HFF-Myc (cell line): ENCODE results near the gene BTAF1.

Experiments used
- DNase-seq: peaks from one replicate; pipeline ENCODE4 v3.0.0-alpha.2; 2011; ENCODE audit warnings: low read depth; ENCODE audit errors: extremely low read depth
- H3K4me3 ChIP-seq: replicated peaks from 2 replicates; pipeline ENCODE4 v1.5.1; 2011; ENCODE audit warnings: low read depth, mild to moderate bottlenecking, control low read depth, low read length
- TF ChIP-seq, protein P1 (sequence below): IDR thresholded peaks from 2 replicates; pipeline ENCODE4 v1.5.1; 2012; ENCODE audit warnings: mild to moderate bottlenecking, low read depth, low read length, control low read depth; ENCODE audit errors: missing control alignments

The BTAF1 gene

DNA sequence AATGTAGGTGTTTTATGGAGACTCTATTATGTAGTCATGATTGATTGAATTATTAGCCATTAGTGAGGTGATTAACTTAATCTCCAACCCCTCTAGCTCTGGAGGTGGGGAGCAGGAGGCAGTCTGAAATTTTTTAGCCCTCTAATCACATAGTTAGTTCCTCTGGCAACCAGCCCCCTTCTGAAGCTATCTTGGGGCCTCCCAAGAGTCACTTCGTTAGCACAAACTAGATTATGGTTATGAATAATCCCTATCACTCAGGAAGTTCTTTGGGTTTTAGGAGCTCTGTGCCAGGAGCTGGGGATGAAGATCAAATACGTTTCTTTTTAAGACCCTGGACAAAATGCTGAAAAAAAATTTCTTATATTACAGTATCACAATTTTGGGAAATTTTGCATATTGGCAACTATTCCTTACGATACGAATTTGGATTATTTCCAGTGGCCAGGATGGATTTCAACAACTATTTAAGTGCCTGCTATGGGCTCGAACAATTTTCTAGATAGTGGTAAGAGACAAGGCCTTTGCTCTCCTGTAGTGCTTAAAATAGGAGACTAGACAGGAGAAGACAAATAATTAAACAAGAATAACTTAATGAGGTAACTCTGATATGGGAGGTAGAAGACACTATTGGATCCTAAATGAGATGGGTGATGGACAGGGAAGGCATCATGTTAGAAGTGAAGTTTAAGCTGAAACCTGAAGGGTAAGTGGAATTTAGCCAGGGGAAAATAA lies 52.9 kb downstream of the BTAF1 start:
- DNase-seq: no peak
- H3K4me3 ChIP-seq: no peak overlapping the region
- TF ChIP-seq, protein P1, sequence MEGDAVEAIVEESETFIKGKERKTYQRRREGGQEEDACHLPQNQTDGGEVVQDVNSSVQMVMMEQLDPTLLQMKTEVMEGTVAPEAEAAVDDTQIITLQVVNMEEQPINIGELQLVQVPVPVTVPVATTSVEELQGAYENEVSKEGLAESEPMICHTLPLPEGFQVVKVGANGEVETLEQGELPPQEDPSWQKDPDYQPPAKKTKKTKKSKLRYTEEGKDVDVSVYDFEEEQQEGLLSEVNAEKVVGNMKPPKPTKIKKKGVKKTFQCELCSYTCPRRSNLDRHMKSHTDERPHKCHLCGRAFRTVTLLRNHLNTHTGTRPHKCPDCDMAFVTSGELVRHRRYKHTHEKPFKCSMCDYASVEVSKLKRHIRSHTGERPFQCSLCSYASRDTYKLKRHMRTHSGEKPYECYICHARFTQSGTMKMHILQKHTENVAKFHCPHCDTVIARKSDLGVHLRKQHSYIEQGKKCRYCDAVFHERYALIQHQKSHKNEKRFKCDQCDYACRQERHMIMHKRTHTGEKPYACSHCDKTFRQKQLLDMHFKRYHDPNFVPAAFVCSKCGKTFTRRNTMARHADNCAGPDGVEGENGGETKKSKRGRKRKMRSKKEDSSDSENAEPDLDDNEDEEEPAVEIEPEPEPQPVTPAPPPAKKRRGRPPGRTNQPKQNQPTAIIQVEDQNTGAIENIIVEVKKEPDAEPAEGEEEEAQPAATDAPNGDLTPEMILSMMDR: no peak

DNA sequence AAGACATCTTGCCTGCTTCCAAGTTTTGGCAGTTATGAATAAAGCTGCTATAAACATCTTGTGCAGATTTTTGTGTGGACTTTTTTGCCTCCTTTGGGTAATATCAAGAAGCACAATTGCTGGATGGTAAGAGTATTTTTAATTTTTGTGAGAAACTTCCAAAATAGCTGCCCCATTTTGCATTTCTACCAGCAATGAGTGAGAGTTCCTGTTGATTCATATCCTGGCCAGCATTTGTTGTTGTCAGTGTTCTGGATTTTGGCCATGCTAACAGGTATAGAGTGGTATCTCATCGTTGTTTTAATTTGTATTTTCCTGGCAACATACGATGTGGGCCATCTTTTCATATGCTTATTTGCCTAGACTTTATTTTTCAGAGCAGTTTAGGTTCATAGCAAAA lies 53.9 kb downstream of the BTAF1 start:
- no peak overlapping the region for H3K4me3 ChIP-seq
- DNase-seq: no peak
- TF ChIP-seq, protein P1: no peak

DNA sequence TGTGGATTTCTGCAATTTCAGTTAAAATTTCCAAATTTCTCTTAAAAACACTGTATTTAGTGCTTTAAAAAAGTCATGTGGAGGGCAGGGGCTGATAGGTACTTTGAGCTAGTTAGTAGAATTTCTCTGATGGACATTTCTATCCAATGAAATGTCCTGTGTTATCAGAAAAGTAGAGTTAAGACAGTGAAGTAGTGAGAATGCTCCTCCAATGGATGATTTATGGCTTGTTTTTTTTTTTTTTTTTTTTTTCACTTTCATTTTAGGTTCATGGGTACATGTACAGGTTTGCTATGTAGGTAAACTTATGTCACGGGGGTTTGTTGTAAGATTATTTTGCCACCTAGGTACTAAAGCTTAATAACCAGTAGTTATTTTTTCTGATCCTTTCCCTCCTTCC lies 55.0 kb downstream of the BTAF1 start:
- TF ChIP-seq, protein P1: no peak
- DNase-seq: no peak
- no peak overlapping the region for H3K4me3 ChIP-seq

DNA sequence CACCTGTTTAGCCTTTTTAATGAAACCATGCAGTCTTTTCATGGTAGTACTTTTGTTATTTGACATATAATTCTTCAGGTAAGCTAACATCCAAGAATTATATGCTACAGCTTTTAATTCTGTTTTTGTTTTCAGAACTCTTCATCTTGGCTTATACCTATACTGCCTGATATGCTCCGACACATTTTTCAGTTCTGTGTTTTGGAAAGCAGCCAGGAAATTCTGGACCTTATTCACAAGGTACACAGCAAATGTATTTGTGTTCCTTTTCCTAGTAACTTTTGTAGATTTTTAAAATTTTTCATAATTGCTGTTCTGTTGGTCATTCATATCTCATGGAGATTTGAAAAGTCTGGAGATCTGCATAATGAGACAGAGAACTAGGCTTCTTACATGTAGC lies 56.7 kb downstream of the BTAF1 start:
- DNase-seq: no peak
- TF ChIP-seq, protein P1: no peak
- no peak overlapping the region for H3K4me3 ChIP-seq

DNA sequence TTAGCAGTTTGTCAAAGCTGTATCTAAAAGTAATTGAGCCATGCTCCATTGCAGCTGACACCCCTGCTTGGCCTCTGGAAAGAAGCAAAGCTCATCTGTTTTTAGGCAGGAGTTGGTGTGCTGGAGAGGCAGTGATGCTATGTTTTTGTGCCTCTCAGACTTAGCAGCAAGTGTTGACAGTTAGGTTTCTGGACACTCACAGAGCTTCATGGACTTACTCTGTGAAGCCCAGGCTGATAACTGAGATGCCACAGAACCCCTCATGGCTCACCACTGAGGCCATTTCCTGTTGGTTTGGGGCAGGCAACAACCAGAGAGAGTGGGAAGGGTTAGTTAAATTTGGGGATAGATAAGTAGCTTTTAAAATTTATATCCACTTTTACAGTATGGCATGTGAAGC lies 59.8 kb downstream of the BTAF1 start:
- TF ChIP-seq, protein P1: no peak
- no peak for DNase-seq
- H3K4me3 ChIP-seq: no peak overlapping the region

DNA sequence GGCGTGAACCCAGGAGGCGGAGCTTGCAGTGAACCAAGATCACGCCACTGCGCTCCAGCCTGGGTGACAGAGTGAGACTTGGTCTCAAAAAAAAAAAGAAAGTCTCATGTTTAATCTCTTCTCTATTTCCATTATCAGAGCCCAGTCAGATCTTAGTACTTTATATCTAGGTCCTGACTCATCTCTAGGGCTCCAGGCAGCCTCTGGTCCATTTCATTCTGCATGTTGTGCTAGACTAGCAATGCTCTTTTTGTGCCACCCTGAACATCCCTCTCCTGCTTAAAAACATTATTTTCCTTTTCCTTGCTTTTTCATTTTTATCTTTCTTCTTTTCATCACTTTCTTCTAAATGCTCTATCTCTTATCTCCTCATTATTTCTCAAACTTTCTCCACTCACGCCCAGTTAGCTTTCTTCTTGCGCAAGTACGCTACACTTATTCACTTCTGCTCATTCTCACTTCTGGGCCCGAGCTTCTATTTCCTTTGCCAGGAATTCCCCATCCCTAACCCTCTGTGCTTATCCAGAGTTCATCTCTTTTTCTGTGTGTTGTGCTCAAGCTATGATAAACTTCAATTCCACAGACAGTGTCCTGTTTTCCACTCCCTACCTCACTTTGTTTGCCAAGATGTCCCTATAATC lies 63.9 kb downstream of the BTAF1 start:
- H3K4me3 ChIP-seq: no peak overlapping the region
- DNase-seq: no peak
- TF ChIP-seq, protein P1: no peak

DNA sequence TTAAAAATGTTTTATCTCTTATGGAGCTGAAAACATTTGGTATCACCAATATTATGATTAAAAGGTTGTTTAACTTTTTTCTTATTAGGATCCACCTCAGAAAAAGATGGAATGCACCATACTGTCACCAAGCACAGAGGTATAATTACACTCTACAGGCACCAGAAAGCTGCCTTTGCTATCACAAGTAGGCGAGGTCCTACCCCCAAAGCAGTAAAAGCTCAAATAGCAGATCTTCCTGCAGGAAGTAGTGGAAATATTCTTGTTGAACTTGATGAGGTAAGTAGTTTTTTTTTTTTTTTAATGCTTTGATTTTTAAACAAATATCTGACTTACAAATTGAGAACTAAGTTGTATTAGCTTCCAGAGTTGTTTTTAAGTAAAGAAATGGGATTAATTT lies 68.5 kb downstream of the BTAF1 start:
- no peak for DNase-seq

More for the DNA sequence above, 68.5 kb downstream of the BTAF1 start:
- TF ChIP-seq, protein P1: no peak
- H3K4me3 ChIP-seq: no peak overlapping the region
